ENCODE results near the gene HOXB2.

HOXB2 gene

GRCh38 chr17:48544349-48545021 is 424 bp downstream of the HOXB2 start:
- H3K9ac ChIP-seq (ENCODE audit: low read length) = peak overlapping the region; percentile 98
- H3K79me2 ChIP-seq (ENCODE audit: low read length) = peaks cover 42% of the 10 kb centered on the region
- H3K4me2 ChIP-seq (ENCODE audit: low read length) = peak overlapping the region; percentile 69
- H3K9me3 ChIP-seq (ENCODE audit: insufficient read depth, low read length) = no peaks in the 10 kb centered on the region
- H3K27ac ChIP-seq (ENCODE audit: low read length) = peak overlapping the region; percentile 88
- TF ChIP-seq EZH2phosphoT487 (IDR thresholded peaks at IDR 0.05; ENCODE audit: low read depth) = no peak
- TF ChIP-seq CTCF (IDR thresholded peaks at IDR 0.05; ENCODE audit: low read depth, low read length) = no peak
- no peaks in the 10 kb centered on the region for H4K20me1 ChIP-seq (ENCODE audit: insufficient read depth, low read length)
- peak overlapping the region; percentile 90 for H3K4me3 ChIP-seq (ENCODE audit: low read length)
- H2AFZ ChIP-seq (ENCODE audit: low read depth, low read length) = no peak overlapping the region
- peaks cover 19% of the 10 kb centered on the region for H3K4me1 ChIP-seq (ENCODE audit: low read length)
- H3K36me3 ChIP-seq (replicated peaks; ENCODE audit: low read depth, low read length) = peaks cover 7% of the 10 kb centered on the region
- H3K27me3 ChIP-seq (ENCODE audit: low read depth, low read length) = no peaks in the 10 kb centered on the region

GRCh38 chr17:48543854-48544348 is 1.0 kb downstream of the HOXB2 start:
- no peaks in the 10 kb centered on the region for H4K20me1 ChIP-seq (ENCODE audit: insufficient read depth, low read length)
- H3K79me2 ChIP-seq (ENCODE audit: low read length) = peaks cover 42% of the 10 kb centered on the region
- no peaks in the 10 kb centered on the region for H3K27me3 ChIP-seq (ENCODE audit: low read depth, low read length)
- peak overlapping the region; percentile 88 for H3K27ac ChIP-seq (ENCODE audit: low read length)
- peaks cover 19% of the 10 kb centered on the region for H3K4me1 ChIP-seq (ENCODE audit: low read length)
- H3K36me3 ChIP-seq (replicated peaks; ENCODE audit: low read depth, low read length) = peaks cover 7% of the 10 kb centered on the region
- peak overlapping the region; percentile 69 for H3K4me2 ChIP-seq (ENCODE audit: low read length)
- H3K9me3 ChIP-seq (ENCODE audit: insufficient read depth, low read length) = no peaks in the 10 kb centered on the region
- H2AFZ ChIP-seq (ENCODE audit: low read depth, low read length) = no peak overlapping the region
- peak overlapping the region; percentile 98 for H3K9ac ChIP-seq (ENCODE audit: low read length)
- TF ChIP-seq CTCF (IDR thresholded peaks at IDR 0.05; ENCODE audit: low read depth, low read length) = no peak
- TF ChIP-seq EZH2phosphoT487 (IDR thresholded peaks at IDR 0.05; ENCODE audit: low read depth) = no peak
- peak overlapping the region; percentile 90 for H3K4me3 ChIP-seq (ENCODE audit: low read length)

GRCh38 chr17:48543107-48543853 is 1.6 kb downstream of the HOXB2 start:
- H3K9ac ChIP-seq (ENCODE audit: low read length) = peak overlapping the region; percentile 98
- no peaks in the 10 kb centered on the region for H4K20me1 ChIP-seq (ENCODE audit: insufficient read depth, low read length)
- peak; percentile 6; the same call in 1 of the 2 replicates for TF ChIP-seq CTCF (IDR thresholded peaks at IDR 0.05; ENCODE audit: low read depth, low read length)
- TF ChIP-seq EZH2phosphoT487 (IDR thresholded peaks at IDR 0.05; ENCODE audit: low read depth) = no peak
- H3K27me3 ChIP-seq (ENCODE audit: low read depth, low read length) = no peaks in the 10 kb centered on the region
- H3K4me2 ChIP-seq (ENCODE audit: low read length) = peak overlapping the region; percentile 69
- no peak overlapping the region for H2AFZ ChIP-seq (ENCODE audit: low read depth, low read length)
- peaks cover 7% of the 10 kb centered on the region for H3K36me3 ChIP-seq (replicated peaks; ENCODE audit: low read depth, low read length)
- H3K4me3 ChIP-seq (ENCODE audit: low read length) = peak overlapping the region; percentile 90
- H3K79me2 ChIP-seq (ENCODE audit: low read length) = peaks cover 42% of the 10 kb centered on the region
- no peaks in the 10 kb centered on the region for H3K9me3 ChIP-seq (ENCODE audit: insufficient read depth, low read length)
- H3K27ac ChIP-seq (ENCODE audit: low read length) = peak overlapping the region; percentile 88
- H3K4me1 ChIP-seq (ENCODE audit: low read length) = peaks cover 19% of the 10 kb centered on the region

GRCh38 chr17:48542698-48543106 is 2.2 kb downstream of the HOXB2 start:
- Histone ChIP-seq H3K79me2 (ENCODE audit: low read length) (peaks cover 42% of the 10 kb centered on the region), H3K27ac (ENCODE audit: low read length) (peak overlapping the region; percentile 88), H3K4me3 (ENCODE audit: low read length) (peak overlapping the region; percentile 90), H3K4me1 (ENCODE audit: low read length) (peaks cover 19% of the 10 kb centered on the region), H4K20me1 (ENCODE audit: insufficient read depth, low read length) (no peaks in the 10 kb centered on the region), H3K9me3 (ENCODE audit: insufficient read depth, low read length) (no peaks in the 10 kb centered on the region), H3K27me3 (ENCODE audit: low read depth, low read length) (no peaks in the 10 kb centered on the region), H3K4me2 (ENCODE audit: low read length) (peak overlapping the region; percentile 69), H2AFZ (ENCODE audit: low read depth, low read length) (no peak overlapping the region), H3K36me3 (replicated peaks; ENCODE audit: low read depth, low read length) (peaks cover 7% of the 10 kb centered on the region), H3K9ac (ENCODE audit: low read length) (peak overlapping the region; percentile 98)
- TF ChIP-seq CTCF (IDR thresholded peaks at IDR 0.05; ENCODE audit: low read depth, low read length) (no peak), EZH2phosphoT487 (IDR thresholded peaks at IDR 0.05; ENCODE audit: low read depth) (no peak)

Data from OCI-LY3 (cell line).